MCF 10A (cell line): ENCODE measurements around the gene AKNA. TPM values are rescaled to one million over a fixed set of nuclear protein-coding genes. Genes with fewer than 3 reads are reported as not detected.

Source experiments
- BruUV-seq: library from RNA; stranded (reverse); fragments of 400-500 nt; replicated peaks from 2 replicates; lab custom pipeline; 2021; lab: Mats Ljungman, UMichigan
- CTCF ChIA-PET: fragments of 300-600 bp; sonication (Branson Sonifier 250); formaldehyde crosslinking; extraction: SDS; loops from one replicate; lab custom pipeline; 2021; ENCODE audit warnings: antibody characterized with exemption, inconsistent platforms; lab: Yijun Ruan, JAX
- POLR2A ChIA-PET: fragments of 300-600, 350-650 bp; sonication (Branson Sonifier 250); formaldehyde crosslinking; extraction: SDS; loops from one replicate; lab custom pipeline; 2020; ENCODE audit warnings: antibody characterized with exemption, inconsistent platforms; lab: Yijun Ruan, JAX
- DNase-seq: peaks from one replicate; pipeline ENCODE4 v3.0.0-alpha.2; 2018; ENCODE audit not compliant: unreplicated experiment
- H3K27ac Mint-ChIP-seq: one replicate; pipeline ENCODE4 v1.8.0; 2022; ENCODE audit warnings: mild to moderate bottlenecking, low read depth, mixed read lengths; ENCODE audit not compliant: unreplicated experiment
- H3K27me3 Mint-ChIP-seq: one replicate; pipeline ENCODE4 v1.8.0; 2022; ENCODE audit warnings: mixed read lengths; ENCODE audit not compliant: insufficient read depth, unreplicated experiment
- H3K36me3 Mint-ChIP-seq: one replicate; pipeline ENCODE4 v1.8.0; 2022; ENCODE audit warnings: mild to moderate bottlenecking, moderate library complexity, mixed read lengths; ENCODE audit not compliant: insufficient read depth, unreplicated experiment
- H3K4me1 Mint-ChIP-seq: one replicate; pipeline ENCODE4 v1.8.0; 2022; ENCODE audit warnings: mixed read lengths; ENCODE audit not compliant: insufficient read depth, unreplicated experiment
- H3K4me3 Mint-ChIP-seq: one replicate; pipeline ENCODE4 v1.8.0; 2022; ENCODE audit warnings: mild to moderate bottlenecking, moderate library complexity, mixed read lengths; ENCODE audit not compliant: unreplicated experiment
- H3K9me3 Mint-ChIP-seq: one replicate; pipeline ENCODE4 v1.8.0; 2022; ENCODE audit warnings: mixed read lengths; ENCODE audit not compliant: unreplicated experiment
- intact Hi-C: fragments of 100-400 bp; cut with micrococcal nuclease; formaldehyde crosslinking; loops from 2 replicates; pipeline ENCODE4 v1.14.1; 2022
- total RNA-seq: library from RNA; stranded (reverse); gene quantifications from 2 replicates; pipeline ENCODE4 v1.2.3, GENCODE V29; 2022
- TF ChIP-seq, protein P1 (sequence below): fragments of 200-600 bp; IDR thresholded peaks from one replicate; pipeline ENCODE4 v1.8.0; 2022; ENCODE audit warnings: antibody characterized with exemption, mild to moderate bottlenecking; ENCODE audit not compliant: unreplicated experiment

Gene AKNA
- total RNA-seq, 1 experiment from 2014 or later, result 10.9 TPM

DNA sequence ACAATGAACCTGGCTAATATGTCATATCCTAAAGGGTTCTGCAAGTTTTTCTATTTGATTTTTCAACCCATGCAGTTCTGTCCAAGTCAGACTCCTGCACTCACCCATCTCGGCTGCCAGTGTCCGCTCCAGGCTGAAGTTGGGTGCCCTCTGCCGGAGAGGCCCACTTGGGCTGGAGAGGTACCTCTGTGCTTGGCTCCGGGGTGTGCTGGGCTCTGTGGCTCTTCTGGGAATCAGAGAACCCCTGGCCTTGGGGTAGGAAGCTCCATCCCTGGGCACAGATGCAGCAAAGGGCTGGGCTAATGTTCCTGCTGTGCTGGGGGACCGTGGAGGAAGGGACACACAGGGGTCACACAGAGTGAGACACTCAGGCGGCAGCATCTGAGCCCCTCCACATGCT lies 32.0 kb downstream of the AKNA start:
- POLR2A ChIA-PET, result no interaction called here

DNA sequence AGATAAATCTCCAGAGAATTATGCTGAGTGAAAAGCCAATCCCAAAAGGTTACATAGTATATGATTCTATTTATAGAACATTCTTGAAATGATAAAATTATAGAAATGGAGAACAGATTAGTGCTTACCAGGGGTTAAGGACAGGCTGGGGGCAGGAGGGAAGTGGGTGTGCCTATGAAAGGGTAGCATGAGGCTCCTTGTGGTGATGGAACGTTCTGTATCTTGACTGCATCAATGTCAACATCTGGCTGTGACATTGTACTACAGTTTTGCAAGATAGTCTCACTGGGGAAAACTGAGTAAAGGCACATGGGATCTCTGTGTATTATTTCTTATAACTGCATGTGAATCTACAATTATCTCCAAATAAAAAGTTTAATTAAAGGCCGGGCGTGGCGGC lies 35.9 kb downstream of the AKNA start:
- H3K27me3 Mint-ChIP-seq, result no peaks in the 10 kb centered on the region
- H3K4me3 Mint-ChIP-seq, result no peak overlapping the region
- DNase-seq, result no peak
- BruUV-seq, result no TSS peak
- H3K36me3 Mint-ChIP-seq, result peaks cover 13% of the 10 kb centered on the region
- no peak overlapping the region for H3K27ac Mint-ChIP-seq
- no peaks in the 10 kb centered on the region for H3K9me3 Mint-ChIP-seq
- POLR2A ChIA-PET, result no interaction called here
- peaks cover 13% of the 10 kb centered on the region for H3K4me1 Mint-ChIP-seq
- TF ChIP-seq, protein P1, sequence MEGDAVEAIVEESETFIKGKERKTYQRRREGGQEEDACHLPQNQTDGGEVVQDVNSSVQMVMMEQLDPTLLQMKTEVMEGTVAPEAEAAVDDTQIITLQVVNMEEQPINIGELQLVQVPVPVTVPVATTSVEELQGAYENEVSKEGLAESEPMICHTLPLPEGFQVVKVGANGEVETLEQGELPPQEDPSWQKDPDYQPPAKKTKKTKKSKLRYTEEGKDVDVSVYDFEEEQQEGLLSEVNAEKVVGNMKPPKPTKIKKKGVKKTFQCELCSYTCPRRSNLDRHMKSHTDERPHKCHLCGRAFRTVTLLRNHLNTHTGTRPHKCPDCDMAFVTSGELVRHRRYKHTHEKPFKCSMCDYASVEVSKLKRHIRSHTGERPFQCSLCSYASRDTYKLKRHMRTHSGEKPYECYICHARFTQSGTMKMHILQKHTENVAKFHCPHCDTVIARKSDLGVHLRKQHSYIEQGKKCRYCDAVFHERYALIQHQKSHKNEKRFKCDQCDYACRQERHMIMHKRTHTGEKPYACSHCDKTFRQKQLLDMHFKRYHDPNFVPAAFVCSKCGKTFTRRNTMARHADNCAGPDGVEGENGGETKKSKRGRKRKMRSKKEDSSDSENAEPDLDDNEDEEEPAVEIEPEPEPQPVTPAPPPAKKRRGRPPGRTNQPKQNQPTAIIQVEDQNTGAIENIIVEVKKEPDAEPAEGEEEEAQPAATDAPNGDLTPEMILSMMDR, result no peak
- CTCF ChIA-PET, result interaction anchor here (0.6 to 1.2 kb wide), 3 partner anchors 39 to 660 kb away, joined by 3 to 6 read pairs (median 4); no protein-coding TSS in a partner anchor
- intact Hi-C loops, result no loop called here

More for the DNA sequence above, 32.0 kb downstream of the AKNA start:
- no peaks in the 10 kb centered on the region for H3K9me3 Mint-ChIP-seq
- H3K36me3 Mint-ChIP-seq, result peaks cover 29% of the 10 kb centered on the region
- H3K27me3 Mint-ChIP-seq, result no peaks in the 10 kb centered on the region
- TF ChIP-seq, protein P1, result no peak
- H3K4me1 Mint-ChIP-seq, result no peaks in the 10 kb centered on the region
- no peak overlapping the region for H3K27ac Mint-ChIP-seq
- H3K4me3 Mint-ChIP-seq, result no peak overlapping the region
- CTCF ChIA-PET, result interaction anchor here (0.6 to 1.4 kb wide), 4 partner anchors 16 to 230 kb away, joined by 3 to 4 read pairs (median 3); no protein-coding TSS in a partner anchor
- intact Hi-C loops, result no loop called here
- no TSS peak for BruUV-seq
- no peak for DNase-seq

- H3K27ac Mint-ChIP-seq, result no peak overlapping the region
- POLR2A ChIA-PET, result interaction anchor here (1.0 kb wide), 1 partner anchor 12 kb away, joined by 5 read pairs; no protein-coding TSS in a partner anchor
- peaks cover 13% of the 10 kb centered on the region for H3K4me1 Mint-ChIP-seq
- no peak for DNase-seq
- CTCF ChIA-PET, result interaction anchor here (0.6 kb wide), 1 partner anchor 315 kb away, joined by 3 read pairs; no protein-coding TSS in a partner anchor
- no peaks in the 10 kb centered on the region for H3K9me3 Mint-ChIP-seq
- no peaks in the 10 kb centered on the region for H3K27me3 Mint-ChIP-seq
- no TSS peak for BruUV-seq
- no peak overlapping the region for H3K4me3 Mint-ChIP-seq
- TF ChIP-seq, protein P1, result no peak
- H3K36me3 Mint-ChIP-seq, result peaks cover 13% of the 10 kb centered on the region
- intact Hi-C loops, result no loop called here
Measured at GRCh38 chr9:114350636-114351401, 37.0 kb downstream of the AKNA start.

DNA sequence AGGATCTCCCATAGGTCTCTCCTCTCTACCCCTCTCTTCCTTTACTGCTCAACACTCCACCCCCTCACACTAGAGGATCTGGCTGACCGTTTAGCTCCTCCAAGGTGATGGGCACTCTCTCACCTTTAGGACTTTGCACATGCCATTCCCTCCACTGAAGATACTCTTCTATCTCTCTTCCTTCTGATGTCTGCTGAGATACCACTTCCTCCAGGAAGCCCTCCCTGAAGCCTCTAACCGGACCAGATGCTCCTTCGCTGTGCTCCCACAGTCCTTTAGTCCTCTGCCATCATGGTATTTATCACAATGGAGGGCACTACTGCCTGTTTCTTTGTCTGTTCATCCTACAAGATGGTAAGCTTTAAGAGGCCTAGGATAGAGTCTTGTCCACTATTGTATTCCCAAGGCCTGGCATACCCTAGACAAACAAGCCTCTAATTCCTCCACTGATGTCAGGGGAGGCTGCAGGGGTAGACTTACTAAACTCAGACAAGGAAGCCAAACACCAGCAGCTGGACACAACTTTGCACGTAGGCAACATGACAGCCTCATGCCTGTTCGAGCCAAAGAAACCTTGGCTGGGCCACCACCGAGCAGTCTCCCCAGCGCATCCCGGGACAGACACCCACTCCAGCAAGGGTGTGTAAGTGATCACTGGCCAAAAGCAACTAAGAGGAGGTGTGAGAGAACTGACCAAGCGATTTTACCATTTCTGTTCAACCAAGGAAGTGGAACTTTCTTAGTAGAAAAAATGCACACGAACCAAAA lies 37.9 kb downstream of the AKNA start:
- Mint-ChIP-seq H3K9me3 (no peaks in the 10 kb centered on the region), H3K27me3 (no peaks in the 10 kb centered on the region), H3K27ac (peak overlapping the region; percentile 54), H3K36me3 (peaks cover 9% of the 10 kb centered on the region), H3K4me3 (no peak overlapping the region), H3K4me1 (peaks cover 13% of the 10 kb centered on the region)
- TF ChIP-seq, protein P1, result no peak
- POLR2A ChIA-PET, result interaction anchor here (1.0 to 1.9 kb wide), 2 partner anchors 13 to 15 kb away, joined by 5 to 7 read pairs; no protein-coding TSS in a partner anchor
- CTCF ChIA-PET, result no interaction called here
- BruUV-seq, result no TSS peak
- intact Hi-C loops, result no loop called here
- no peak for DNase-seq
